NCI-H2171 treated with DMSO at 0.1 percent for 48 hours (cell line): ENCODE data around the gene BPI.
A peak's percentile ranks its signal among the peaks of the same experiment; 100 is the strongest.
"Not testable (repeated sequence)": the region's sequence is repeated elsewhere in the genome, so short reads cannot be mapped to it uniquely, and the experiment has no call there.

Source experiments
- DNase-seq: peaks from one replicate; lab custom pipeline; 2025; lab: John Stamatoyannopoulos, UW

BPI gene

DNA sequence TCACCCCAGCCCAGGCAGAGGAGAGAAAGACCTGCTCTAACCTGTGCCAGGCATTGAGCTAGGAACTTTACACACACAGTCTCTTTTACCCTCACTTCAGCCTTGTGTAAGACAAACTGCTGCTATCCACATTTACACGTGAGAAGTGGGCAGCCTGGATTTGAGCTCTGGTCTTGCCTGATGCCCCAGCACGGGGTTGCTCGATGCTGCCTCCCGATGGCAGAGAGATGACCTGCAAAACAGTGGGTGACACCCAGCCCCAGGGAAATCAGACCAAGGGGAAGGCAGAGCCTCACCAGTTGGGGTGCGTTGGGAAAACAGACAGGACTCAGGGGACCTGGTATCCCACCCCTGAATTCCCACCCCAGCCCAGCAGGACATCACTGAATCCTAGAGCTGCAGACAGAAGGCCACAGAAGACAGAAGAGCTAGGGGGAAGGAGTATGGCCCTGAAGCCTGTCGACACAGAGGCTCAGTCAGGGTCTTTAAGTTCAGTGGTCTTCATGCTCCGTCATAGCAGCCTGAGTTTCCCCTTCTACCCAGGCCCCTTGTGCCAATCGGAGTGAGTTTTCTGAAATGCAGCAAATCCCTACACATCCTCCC, 990 bp downstream of the BPI start:
- DNase-seq = no peak

GRCh38 chr20:38305541-38305940, 1.6 kb downstream of the BPI start:
- no peak for DNase-seq

GRCh38 chr20:38306379-38306778, 2.4 kb downstream of the BPI start:
- DNase-seq = no peak

DNA sequence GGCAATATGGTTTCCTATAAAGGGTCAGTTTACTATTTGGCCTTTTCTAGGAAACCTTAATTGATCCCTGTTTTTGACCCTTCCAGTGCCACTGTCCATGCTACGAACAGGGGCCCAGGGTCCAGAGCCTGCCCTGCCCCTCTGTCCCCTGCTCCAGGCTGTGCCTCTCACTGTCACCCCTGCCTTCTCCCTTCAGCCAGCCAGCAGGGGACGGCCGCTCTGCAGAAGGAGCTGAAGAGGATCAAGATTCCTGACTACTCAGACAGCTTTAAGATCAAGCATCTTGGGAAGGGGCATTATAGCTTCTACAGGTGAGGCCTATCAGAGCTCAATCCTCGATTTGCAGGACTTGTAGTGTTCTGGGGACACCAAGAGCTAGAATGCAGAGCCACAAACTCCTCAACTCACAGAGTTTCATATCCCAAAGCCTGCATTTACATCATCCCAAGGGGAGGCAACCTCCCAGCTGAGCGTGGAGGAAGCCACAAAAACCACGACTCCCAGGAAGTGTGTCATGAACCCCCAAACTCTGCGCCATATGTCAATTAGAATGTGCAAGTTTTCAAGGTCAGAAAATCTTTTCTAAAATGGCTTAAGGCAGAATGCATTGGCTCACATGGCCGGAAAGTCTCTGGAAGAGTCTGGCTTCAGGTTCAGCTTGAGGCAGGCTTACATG, 3.6 kb downstream of the BPI start:
- no peak for DNase-seq

DNA sequence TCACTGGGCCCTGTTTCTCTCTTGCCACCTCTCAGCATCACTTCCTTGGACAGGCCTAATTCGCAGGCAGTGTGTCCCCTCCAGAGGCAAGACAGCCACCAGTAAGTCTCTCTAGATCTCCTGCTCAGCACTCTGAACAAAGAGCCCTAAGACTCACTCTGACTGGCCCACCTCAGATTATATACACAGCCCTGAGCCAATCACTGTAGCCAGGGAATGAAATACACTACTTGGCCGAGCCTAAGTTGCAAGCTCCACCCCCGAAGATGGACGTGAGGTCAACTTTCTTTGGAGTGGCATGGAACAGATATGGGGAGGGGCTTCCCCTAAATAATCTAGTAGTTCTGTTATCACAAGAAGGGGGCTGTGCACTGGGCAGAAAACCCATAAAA, 4.1 kb downstream of the BPI start:
- no peak for DNase-seq

DNA sequence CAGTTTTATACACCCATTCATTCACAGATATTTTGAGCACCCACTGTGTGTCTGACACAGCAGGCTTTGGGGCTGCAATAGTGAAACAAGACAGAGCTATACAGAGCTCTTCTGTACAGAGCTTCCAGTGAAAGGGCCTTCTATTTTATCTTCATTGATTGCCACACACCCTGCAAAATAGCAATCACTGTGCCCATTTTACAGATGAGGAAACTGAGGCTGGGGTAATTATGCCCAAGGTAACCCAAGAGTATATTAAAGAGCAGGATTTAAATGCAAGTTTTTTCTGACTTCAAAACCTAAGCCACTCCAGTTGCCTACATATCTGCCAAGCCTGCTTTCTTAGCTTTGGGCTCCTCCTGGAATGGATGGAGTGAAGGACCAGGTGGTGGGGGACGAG, 4.5 kb downstream of the BPI start:
- DNase-seq = no peak

- DNase-seq = no peak
Observed at GRCh38 chr20:38311091-38311490, 7.1 kb downstream of the BPI start.

GRCh38 chr20:38311491-38311890, 7.5 kb downstream of the BPI start:
- no peak for DNase-seq

DNA sequence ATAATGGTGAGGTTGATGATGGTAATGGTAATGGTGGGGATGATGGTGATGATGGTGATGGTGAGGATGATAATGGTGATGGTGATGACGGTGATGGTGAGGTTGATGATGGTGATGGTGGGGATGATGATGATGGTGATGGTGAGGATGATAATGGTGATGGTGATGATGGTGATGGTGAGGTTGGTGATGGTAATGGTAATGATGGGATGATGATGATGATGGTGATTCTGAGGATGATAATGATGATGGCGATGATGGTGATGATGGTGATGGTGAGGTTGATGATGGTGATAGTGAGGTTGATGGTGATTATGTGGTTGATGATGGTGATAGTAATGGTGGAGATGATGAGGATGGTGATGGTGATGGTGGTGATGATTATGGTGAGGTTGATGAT, 9.7 kb downstream of the BPI start:
- no peak for DNase-seq

DNA sequence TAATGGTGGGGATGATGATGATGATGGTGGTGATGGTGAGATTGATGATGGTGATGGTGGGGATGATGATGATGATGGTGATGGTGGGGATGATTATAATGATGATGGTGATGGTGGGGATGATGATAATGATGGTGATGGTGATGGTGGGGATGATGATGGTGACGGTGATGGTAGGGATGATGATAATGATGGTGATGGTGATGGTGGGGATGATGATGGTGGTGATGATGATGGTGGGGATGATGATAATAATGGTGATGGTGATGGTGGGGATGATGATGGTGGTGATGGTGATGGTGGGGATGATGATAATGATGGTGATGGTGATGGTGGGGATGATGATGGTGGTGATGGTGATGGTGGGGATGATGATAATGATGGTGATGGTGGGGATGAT, 10.4 kb downstream of the BPI start:
- not testable (repeated sequence) for DNase-seq

- peak; percentile 55 for DNase-seq
Observed at GRCh38 chr20:38315290-38315966, 11.5 kb downstream of the BPI start.

GRCh38 chr20:38316341-38316740, 12.4 kb downstream of the BPI start:
- no peak for DNase-seq

- DNase-seq = no peak
Observed at GRCh38 chr20:38317422-38317821, 13.5 kb downstream of the BPI start.

- DNase-seq = no peak
Observed at GRCh38 chr20:38320221-38320620, 16.3 kb downstream of the BPI start.

- peak; percentile 33 for DNase-seq
Observed at GRCh38 chr20:38321959-38322598, 18.1 kb downstream of the BPI start.

- DNase-seq = no peak
Observed at GRCh38 chr20:38324159-38324558, 20.2 kb downstream of the BPI start.

DNA sequence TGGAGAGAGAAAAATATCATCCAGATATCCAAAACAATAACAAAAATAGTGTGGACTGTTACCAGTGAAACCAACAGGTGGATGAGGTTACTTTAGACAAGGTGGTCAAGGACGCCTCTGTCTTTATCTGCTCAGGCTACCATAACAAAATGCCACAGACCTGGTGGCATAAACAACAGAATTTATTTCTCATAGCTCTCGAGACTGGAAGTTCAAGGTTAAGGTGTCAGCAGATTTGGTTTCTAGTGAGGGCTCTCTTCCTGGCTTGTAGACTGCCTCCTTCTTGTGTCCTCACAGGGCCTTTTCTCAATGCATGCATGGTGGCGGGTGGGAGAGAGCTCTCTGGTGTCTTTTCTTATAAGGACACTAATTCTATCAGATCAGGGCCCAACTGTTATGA, 21.2 kb downstream of the BPI start:
- DNase-seq = no peak

DNA sequence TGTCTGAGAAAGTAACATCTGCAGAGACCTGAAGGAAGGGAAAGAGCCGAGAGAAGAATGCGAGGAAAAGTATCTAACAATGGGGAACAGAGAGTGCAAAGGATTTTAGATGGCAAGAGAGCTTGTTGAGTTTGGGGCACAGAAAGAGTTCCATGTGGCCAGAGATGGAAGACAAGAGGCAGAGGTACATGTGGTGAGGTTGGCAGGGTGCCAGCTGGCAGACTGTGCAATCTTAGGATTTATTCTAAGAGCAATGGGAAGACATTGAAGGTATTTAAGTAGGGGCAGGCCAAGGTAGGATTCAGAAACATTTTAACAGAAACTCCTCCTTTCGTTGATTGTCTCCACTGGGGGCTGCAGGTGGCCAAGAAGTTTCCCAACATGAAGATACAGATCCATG, 21.9 kb downstream of the BPI start:
- DNase-seq = peak; percentile 40

- DNase-seq = no peak
Observed at GRCh38 chr20:38326309-38326708, 22.4 kb downstream of the BPI start.

- DNase-seq = no peak
Observed at GRCh38 chr20:38330638-38331037, 26.7 kb downstream of the BPI start.

GRCh38 chr20:38331245-38331644, 27.3 kb downstream of the BPI start:
- no peak for DNase-seq

- no peak for DNase-seq
Observed at GRCh38 chr20:38331814-38332213, 27.9 kb downstream of the BPI start.

DNA sequence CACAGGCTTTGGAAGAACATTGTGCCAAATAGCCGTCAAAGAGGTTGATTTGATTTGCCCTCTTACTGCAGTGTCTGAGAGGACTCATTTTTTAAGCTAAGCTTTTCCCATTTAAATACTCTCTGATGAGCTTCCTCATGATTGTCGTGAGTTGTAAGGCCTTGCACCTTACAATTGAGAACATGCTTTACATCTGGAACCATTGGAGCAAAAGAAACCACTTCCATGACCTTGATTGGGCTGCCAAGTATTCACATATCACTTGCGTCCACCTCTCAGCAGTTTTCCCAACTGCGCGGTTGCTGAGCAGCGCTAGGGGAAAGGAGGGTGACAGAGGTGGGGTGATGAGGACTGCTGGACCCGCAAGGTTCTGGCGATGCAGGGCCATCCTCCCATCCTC, 30.1 kb downstream of the BPI start:
- no peak for DNase-seq
